Heart left ventricle (tissue), 16 donors: ENCODE measurements around the gene RPSA. TPM values are rescaled to one million over a fixed set of nuclear protein-coding genes. Genes with fewer than 3 reads are reported as not detected.

Experiments used
- ATAC-seq, 4 donors: fragments of 200-7000 bp; cut with Tn5 transposase; one replicate each; pipeline ENCODE4 v1.9.1; 2020 to 2022; ENCODE audit warnings: moderate library complexity in 4 of 4, mild to moderate bottlenecking in 3 of 4, moderate number of reproducible peaks in 1 of 4
- DNase-seq, 5 donors: peaks; one replicate each; pipeline ENCODE4 v3.0.0-alpha.2; 2020
- H3K27ac ChIP-seq, 12 donors: fragments of 200-600 bp; sonication (generic) in 4 of 12; one replicate each; pipeline versions ENCODE4 v1.5.0 to v1.8.0; 2016 to 2022; ENCODE audit warnings: mild to moderate bottlenecking in 2 of 12
- H3K27me3 ChIP-seq, 9 donors: fragments of 200-600 bp; sonication (generic) in 2 of 9; one replicate each; pipeline versions ENCODE4 v1.5.1 to v1.8.0; 2016 to 2022; ENCODE audit warnings: mild to moderate bottlenecking in 3 of 9
- H3K36me3 ChIP-seq, 9 donors: fragments of 200-600 bp; sonication (generic) in 2 of 9; one replicate each; pipeline versions ENCODE4 v1.5.0 to v1.8.0; 2018 to 2022; ENCODE audit warnings: mild to moderate bottlenecking in 2 of 9
- H3K4me1 ChIP-seq, 12 donors: fragments of 200-600 bp; sonication (generic) in 4 of 12; one replicate each; pipeline versions ENCODE4 v1.5.0 to v1.8.0; 2016 to 2022; ENCODE audit warnings: mild to moderate bottlenecking in 3 of 12
- H3K4me3 ChIP-seq, 12 donors: fragments of 200-600 bp; sonication (generic) in 4 of 12; one replicate each; pipeline versions ENCODE4 v1.5.0 to v1.8.0; 2017 to 2022; ENCODE audit warnings: mild to moderate bottlenecking in 9 of 12, moderate library complexity in 4 of 12
- H3K9me3 ChIP-seq, 12 donors: fragments of 200-600 bp; sonication (generic) in 4 of 12; one replicate each; pipeline versions ENCODE4 v1.5.0 to v1.8.0; 2016 to 2022; ENCODE audit warnings: mild to moderate bottlenecking in 1 of 12
- POLR2A ChIP-seq, 2 donors: fragments of 450-650 bp; IDR thresholded peaks; one replicate each; pipeline ENCODE4 v1.6.1; 2017; ENCODE audit warnings: antibody characterized with exemption in 2 of 2, mild to moderate bottlenecking in 2 of 2, moderate library complexity in 2 of 2
- WGBS, 4 donors: extraction: QIAGEN DNeasy Blood & Tissue Kit in 2 of 4; methylation state at CpG; one replicate each; pipeline versions ENCODE4 v1.1.5 to v1.1.7; 2013 to 2018; 5-methylcytosine and 5-hydroxymethylcytosine counted together
- intact Hi-C, 10 donors: fragments of 100-400 bp; cut with DNase I; formaldehyde crosslinking; loops; one replicate each; pipeline versions ENCODE4 v1.11.1 to v1.14.2; 2022
- polyA plus RNA-seq, 2 donors: library from polyadenylated mRNA; stranded (reverse); fragments of 200-250 nt; gene quantifications; one replicate each; pipeline ENCODE4 v1.2.3, GENCODE V29; 2013
- total RNA-seq, 9 donors: library from RNA; depleted of rRNA in 2 of 9; stranded (reverse); fragments of >200 nt in 2 of 9; fragmentation: NEBNext Ultra II Directional in 3 of 9; extraction: Animal tissue kit (Norgen Biotek cat#: 25700) in 3 of 9; gene quantifications; one replicate each; pipeline versions ENCODE4 v1.1.0 to v1.2.4, GENCODE V29; 2016 to 2023
- TF ChIP-seq, protein P1 (sequence below), 12 donors: fragments of 200-600 bp; sonication (generic) in 4 of 12; IDR thresholded peaks; one replicate each; pipeline versions ENCODE4 v1.5.0 to v1.8.0; 2018 to 2022; ENCODE audit warnings: antibody characterized with exemption in 12 of 12, mild to moderate bottlenecking in 5 of 12
- donor health status: ischemic (EF 13 %, LVEDD 7.1; RV severe dilation, severe dysfunction).
- donor health status: healthy with polysubstance abuse.
- donor health status: DM: no; HTN: yes; CAD: no.
- donor health status: DM: no; HTN: no; CAD: no.
- donor health status: ischemic (EF 25% LVEDD 6.9; RV normal size, moderate dysfunction).
- donor health status: ischemic (EF 25% LVEDD 5.7; RV mildly dilated, moderate dysfunction).
- donor health status: healthy.
- donor health status: DM: yes; HTN: yes; CAD: no.
- donor health status: ischemic (EF 35%, LVEDD 5.7; RV mildly dilated, moderate dysfunction).
- donor health status: nonischemic (EF 11% LVEDD 7.7; RV severe dilation, severe dysfunction).
- donor health status: DM: yes; HTN: yes; CAD: no.
- donor health status: PGD.
- donor health status: ischemic (EF 29% LVEDD 5.4; RV normal size, mild dysfunction).
- donor health status: nonischemic (EF 23%, LVEDD 6.1; RV moderate dilation, normal function).

RPSA gene
- total and polyA plus RNA-seq, 11 donors = 308 to 1,279 (median 428) TPM

DNA sequence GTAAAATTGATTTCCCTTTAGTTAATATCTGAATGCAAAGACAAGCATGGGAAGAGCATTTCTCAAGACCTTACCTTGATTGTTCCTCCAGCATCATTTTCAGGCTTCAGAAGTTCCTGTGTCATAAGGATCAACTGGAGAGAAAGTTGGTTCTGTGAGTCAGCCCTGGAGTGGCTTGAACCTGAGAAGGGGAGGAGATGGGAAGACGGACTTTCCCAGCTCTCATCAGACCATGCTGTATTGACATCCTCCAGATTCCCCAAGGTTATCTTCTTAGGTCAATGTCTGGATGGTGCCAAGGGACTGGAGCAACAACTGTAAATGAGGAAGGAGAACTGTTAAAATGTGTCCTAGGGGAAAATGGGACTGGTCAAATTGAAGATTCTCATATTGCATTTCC lies 21.0 kb downstream of the RPSA start:
- intact Hi-C loops = no loop called here
- H3K27ac ChIP-seq = no peak overlapping the region
- H3K9me3 ChIP-seq = no peaks in the 10 kb centered on the region
- DNase-seq (no peak), ATAC-seq (no peak)
- H3K4me1 ChIP-seq = peaks cover 0 to 8% (median 0%) of the 10 kb centered on the region in 12 donors
- WGBS, 4 donors = 44 to 68% (median 56%) methylated on average over 1 of the region's 1 CpG
- no peak overlapping the region for H3K4me3 ChIP-seq
- H3K27me3 ChIP-seq = no peaks in the 10 kb centered on the region
- no peaks in the 10 kb centered on the region for H3K36me3 ChIP-seq
- no peak for TF ChIP-seq POLR2A (IDR thresholded peaks at IDR 0.05)
- TF ChIP-seq, protein P1, sequence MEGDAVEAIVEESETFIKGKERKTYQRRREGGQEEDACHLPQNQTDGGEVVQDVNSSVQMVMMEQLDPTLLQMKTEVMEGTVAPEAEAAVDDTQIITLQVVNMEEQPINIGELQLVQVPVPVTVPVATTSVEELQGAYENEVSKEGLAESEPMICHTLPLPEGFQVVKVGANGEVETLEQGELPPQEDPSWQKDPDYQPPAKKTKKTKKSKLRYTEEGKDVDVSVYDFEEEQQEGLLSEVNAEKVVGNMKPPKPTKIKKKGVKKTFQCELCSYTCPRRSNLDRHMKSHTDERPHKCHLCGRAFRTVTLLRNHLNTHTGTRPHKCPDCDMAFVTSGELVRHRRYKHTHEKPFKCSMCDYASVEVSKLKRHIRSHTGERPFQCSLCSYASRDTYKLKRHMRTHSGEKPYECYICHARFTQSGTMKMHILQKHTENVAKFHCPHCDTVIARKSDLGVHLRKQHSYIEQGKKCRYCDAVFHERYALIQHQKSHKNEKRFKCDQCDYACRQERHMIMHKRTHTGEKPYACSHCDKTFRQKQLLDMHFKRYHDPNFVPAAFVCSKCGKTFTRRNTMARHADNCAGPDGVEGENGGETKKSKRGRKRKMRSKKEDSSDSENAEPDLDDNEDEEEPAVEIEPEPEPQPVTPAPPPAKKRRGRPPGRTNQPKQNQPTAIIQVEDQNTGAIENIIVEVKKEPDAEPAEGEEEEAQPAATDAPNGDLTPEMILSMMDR (IDR thresholded peaks at IDR 0.05) = no peak

GRCh38 chr3:39428745-39429201 lies 22.3 kb downstream of the RPSA start:
- intact Hi-C loops = no loop called here
- H3K27ac ChIP-seq = peak overlapping the region; percentile 5 to 78 (median 66)
- H3K4me3 ChIP-seq = peak overlapping the region in 3 of 12 donors; percentile 9 to 25 (median 18)
- peaks cover 0 to 14% (median 7%) of the 10 kb centered on the region in 12 donors for H3K4me1 ChIP-seq
- ATAC-seq (peak; percentile 59 to 91 (median 80)), DNase-seq (peak; percentile 56 to 76 (median 64))
- 41 to 65% (median 44%) methylated on average over 17 to 22 of the region's 22 CpGs for WGBS, 4 donors
- no peaks in the 10 kb centered on the region for H3K36me3 ChIP-seq
- TF ChIP-seq, protein P1 (IDR thresholded peaks at IDR 0.05) = no peak
- TF ChIP-seq POLR2A (IDR thresholded peaks at IDR 0.05) = no peak
- H3K27me3 ChIP-seq = no peaks in the 10 kb centered on the region
- no peaks in the 10 kb centered on the region for H3K9me3 ChIP-seq

- DNase-seq = no peak
- intact Hi-C loops = no loop called here
- no peak for TF ChIP-seq POLR2A (IDR thresholded peaks at IDR 0.05)
- TF ChIP-seq, protein P1 (IDR thresholded peaks at IDR 0.05) = no peak
- H3K4me1 ChIP-seq = peaks cover 0 to 15% (median 7%) of the 10 kb centered on the region in 12 donors
- no peak overlapping the region for H3K4me3 ChIP-seq
- no peaks in the 10 kb centered on the region for H3K27me3 ChIP-seq
- no peaks in the 10 kb centered on the region for H3K36me3 ChIP-seq
- 91 to 97% (median 94%) methylated on average over 11 of the region's 11 CpGs for WGBS, 4 donors
- no peaks in the 10 kb centered on the region for H3K9me3 ChIP-seq
- peak overlapping the region in 8 of 12 donors; percentile 40 to 78 (median 71) for H3K27ac ChIP-seq
- no peak for ATAC-seq
Observed at GRCh38 chr3:39429466-39429865, 22.9 kb downstream of the RPSA start.

GRCh38 chr3:39432342-39432741 lies 25.8 kb downstream of the RPSA start:
- Histone ChIP-seq H3K4me1 (peaks cover 0 to 15% (median 7%) of the 10 kb centered on the region in 12 donors), H3K9me3 (no peaks in the 10 kb centered on the region), H3K4me3 (no peak overlapping the region), H3K27ac (no peak overlapping the region), H3K36me3 (no peaks in the 10 kb centered on the region), H3K27me3 (no peaks in the 10 kb centered on the region)
- WGBS, 4 donors = 86 to 96% (median 92%) methylated on average over 5 of the region's 5 CpGs
- intact Hi-C loops = loop anchor here in 1 of 10 donors (10.0 kb wide), 1 partner anchor 1482 kb away; no protein-coding TSS in a partner anchor
- no peak for DNase-seq
- ATAC-seq = no peak
- TF ChIP-seq POLR2A (IDR thresholded peaks at IDR 0.05) = no peak
- TF ChIP-seq, protein P1 (IDR thresholded peaks at IDR 0.05) = no peak
